HTR-8/SVneo (cell line): ENCODE measurements around the gene APBB2.
"Not testable (repeated sequence)": the region's sequence is repeated elsewhere in the genome, so short reads cannot be mapped to it uniquely, and the experiment has no call there.

Experiments used
- DNase-seq: peaks from one replicate; pipeline ENCODE4 v3.0.0; 2011; ENCODE audit warnings: low spot score, mixed read lengths; ENCODE audit not compliant: insufficient read length
- FAIRE-seq: peaks from 2 replicates; lab custom pipeline; 2011; peaks lifted over from hg19 to GRCh38; lab: Jason Lieb, UNC

Gene APBB2

GRCh38 chr4:40827758-40828157, 386.6 kb downstream of the APBB2 start:
- no peak for FAIRE-seq

GRCh38 chr4:40826821-40827220, 387.5 kb downstream of the APBB2 start:
- DNase-seq (no peak), FAIRE-seq (no peak)

More at GRCh38 chr4:40827758-40828157, 386.6 kb downstream of the APBB2 start:
- DNase-seq, result no peak

GRCh38 chr4:40825014-40825838, 389.1 kb downstream of the APBB2 start:
- FAIRE-seq, result no peak

GRCh38 chr4:40822420-40823166, 391.7 kb downstream of the APBB2 start:
- FAIRE-seq, result no peak
- no peak for DNase-seq

More at GRCh38 chr4:40825014-40825838, 389.1 kb downstream of the APBB2 start:
- DNase-seq, result no peak

- no peak for FAIRE-seq
- DNase-seq, result no peak
These were observed 394.2 kb downstream of the APBB2 start for GRCh38 chr4:40820101-40820500.

- not testable (repeated sequence) for FAIRE-seq, DNase-seq
These were observed 397.2 kb downstream of the APBB2 start for GRCh38 chr4:40817157-40817556.

- DNase-seq (no peak), FAIRE-seq (no peak)
These were observed 401.5 kb downstream of the APBB2 start for GRCh38 chr4:40812856-40813255.

GRCh38 chr4:40812386-40812785, 402.0 kb downstream of the APBB2 start:
- DNase-seq (no peak), FAIRE-seq (no peak)

GRCh38 chr4:40811956-40812355, 402.4 kb downstream of the APBB2 start:
- DNase-seq (no peak), FAIRE-seq (no peak)

GRCh38 chr4:40808926-40809457, 405.4 kb downstream of the APBB2 start:
- FAIRE-seq (no peak), DNase-seq (no peak)

- FAIRE-seq (no peak), DNase-seq (no peak)
These were observed 409.7 kb downstream of the APBB2 start for GRCh38 chr4:40804598-40804997.

- no peak for FAIRE-seq
These were observed 414.3 kb downstream of the APBB2 start for GRCh38 chr4:40800064-40800463.

GRCh38 chr4:40789771-40790170, 424.6 kb downstream of the APBB2 start:
- FAIRE-seq (no peak), DNase-seq (no peak)

More at GRCh38 chr4:40800064-40800463, 414.3 kb downstream of the APBB2 start:
- no peak for DNase-seq

GRCh38 chr4:40789031-40789430, 425.3 kb downstream of the APBB2 start:
- DNase-seq (no peak), FAIRE-seq (no peak)

- no peak for FAIRE-seq
- DNase-seq, result no peak
These were observed 426.0 kb downstream of the APBB2 start for GRCh38 chr4:40788331-40788730.

GRCh38 chr4:40785727-40786126, 428.6 kb downstream of the APBB2 start:
- FAIRE-seq (no peak), DNase-seq (no peak)

GRCh38 chr4:40782876-40783275, 431.5 kb downstream of the APBB2 start:
- FAIRE-seq (no peak), DNase-seq (no peak)

GRCh38 chr4:40778090-40778489, 436.3 kb downstream of the APBB2 start:
- DNase-seq (no peak), FAIRE-seq (no peak)

GRCh38 chr4:40769266-40769665, 445.1 kb downstream of the APBB2 start:
- DNase-seq (no peak), FAIRE-seq (no peak)

- DNase-seq, result no peak
- no peak for FAIRE-seq
These were observed 451.1 kb downstream of the APBB2 start for GRCh38 chr4:40763228-40763716.
